Thyroid gland (tissue), 4 donors: Measurements from ENCODE around the gene TOM1L2.

Experiments used
- POLR2A ChIP-seq, 2 donors: fragments of 450-650 bp; IDR thresholded peaks; one replicate each; pipeline ENCODE4 v1.6.1; 2017; ENCODE audit warnings: antibody characterized with exemption in 2 of 2, mild to moderate bottlenecking in 2 of 2, moderate library complexity in 1 of 2
- TF ChIP-seq, protein P1 (sequence below), 6 experiments: fragments of 200-600 bp in 3 of 6; fragments of 450-650 bp in 3 of 6; sonication (generic) in 3 of 6; IDR thresholded peaks; one replicate each; pipeline ENCODE4 v1.5.1; 2016 to 2019; ENCODE audit warnings: antibody characterized with exemption in 6 of 6, mild to moderate bottlenecking in 2 of 6, inconsistent platforms in 1 of 6, moderate library complexity in 1 of 6

- TF ChIP-seq, protein P1, sequence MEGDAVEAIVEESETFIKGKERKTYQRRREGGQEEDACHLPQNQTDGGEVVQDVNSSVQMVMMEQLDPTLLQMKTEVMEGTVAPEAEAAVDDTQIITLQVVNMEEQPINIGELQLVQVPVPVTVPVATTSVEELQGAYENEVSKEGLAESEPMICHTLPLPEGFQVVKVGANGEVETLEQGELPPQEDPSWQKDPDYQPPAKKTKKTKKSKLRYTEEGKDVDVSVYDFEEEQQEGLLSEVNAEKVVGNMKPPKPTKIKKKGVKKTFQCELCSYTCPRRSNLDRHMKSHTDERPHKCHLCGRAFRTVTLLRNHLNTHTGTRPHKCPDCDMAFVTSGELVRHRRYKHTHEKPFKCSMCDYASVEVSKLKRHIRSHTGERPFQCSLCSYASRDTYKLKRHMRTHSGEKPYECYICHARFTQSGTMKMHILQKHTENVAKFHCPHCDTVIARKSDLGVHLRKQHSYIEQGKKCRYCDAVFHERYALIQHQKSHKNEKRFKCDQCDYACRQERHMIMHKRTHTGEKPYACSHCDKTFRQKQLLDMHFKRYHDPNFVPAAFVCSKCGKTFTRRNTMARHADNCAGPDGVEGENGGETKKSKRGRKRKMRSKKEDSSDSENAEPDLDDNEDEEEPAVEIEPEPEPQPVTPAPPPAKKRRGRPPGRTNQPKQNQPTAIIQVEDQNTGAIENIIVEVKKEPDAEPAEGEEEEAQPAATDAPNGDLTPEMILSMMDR (IDR thresholded peaks at IDR 0.05): no peak
- TF ChIP-seq POLR2A (IDR thresholded peaks at IDR 0.05): no peak
Observed at GRCh38 chr17:17907469-17907868, 64.7 kb downstream of the TOM1L2 start.
